ENCODE results near the gene KNOP1. TPM values are rescaled to one million over a fixed set of nuclear protein-coding genes. Genes with fewer than 3 reads are reported as not detected.

Gene KNOP1, protein sequence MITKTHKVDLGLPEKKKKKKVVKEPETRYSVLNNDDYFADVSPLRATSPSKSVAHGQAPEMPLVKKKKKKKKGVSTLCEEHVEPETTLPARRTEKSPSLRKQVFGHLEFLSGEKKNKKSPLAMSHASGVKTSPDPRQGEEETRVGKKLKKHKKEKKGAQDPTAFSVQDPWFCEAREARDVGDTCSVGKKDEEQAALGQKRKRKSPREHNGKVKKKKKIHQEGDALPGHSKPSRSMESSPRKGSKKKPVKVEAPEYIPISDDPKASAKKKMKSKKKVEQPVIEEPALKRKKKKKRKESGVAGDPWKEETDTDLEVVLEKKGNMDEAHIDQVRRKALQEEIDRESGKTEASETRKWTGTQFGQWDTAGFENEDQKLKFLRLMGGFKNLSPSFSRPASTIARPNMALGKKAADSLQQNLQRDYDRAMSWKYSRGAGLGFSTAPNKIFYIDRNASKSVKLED
- total RNA-seq (2014; rRNA removed) = 13.6 and 18.8 TPM in 2 replicates
- Bru-seq, nascent RNA = percentile 70 among the genes with signal in this experiment
- percentile 81 among the genes with signal in this experiment for BruChase-seq, experiment 1, labeled RNA remaining after a 6-hour chase
- BruChase-seq, experiment 2, labeled RNA remaining after a 2-hour chase = percentile 79 among the genes with signal in this experiment
- long read RNA-seq, full-length matches to known transcripts = 6 of 36 reads
- long read RNA-seq, partial matches to known transcripts = 18 of 36 reads
- long read RNA-seq, other reads (novel, unspliced or antisense) = 12 of 36 reads

DNA sequence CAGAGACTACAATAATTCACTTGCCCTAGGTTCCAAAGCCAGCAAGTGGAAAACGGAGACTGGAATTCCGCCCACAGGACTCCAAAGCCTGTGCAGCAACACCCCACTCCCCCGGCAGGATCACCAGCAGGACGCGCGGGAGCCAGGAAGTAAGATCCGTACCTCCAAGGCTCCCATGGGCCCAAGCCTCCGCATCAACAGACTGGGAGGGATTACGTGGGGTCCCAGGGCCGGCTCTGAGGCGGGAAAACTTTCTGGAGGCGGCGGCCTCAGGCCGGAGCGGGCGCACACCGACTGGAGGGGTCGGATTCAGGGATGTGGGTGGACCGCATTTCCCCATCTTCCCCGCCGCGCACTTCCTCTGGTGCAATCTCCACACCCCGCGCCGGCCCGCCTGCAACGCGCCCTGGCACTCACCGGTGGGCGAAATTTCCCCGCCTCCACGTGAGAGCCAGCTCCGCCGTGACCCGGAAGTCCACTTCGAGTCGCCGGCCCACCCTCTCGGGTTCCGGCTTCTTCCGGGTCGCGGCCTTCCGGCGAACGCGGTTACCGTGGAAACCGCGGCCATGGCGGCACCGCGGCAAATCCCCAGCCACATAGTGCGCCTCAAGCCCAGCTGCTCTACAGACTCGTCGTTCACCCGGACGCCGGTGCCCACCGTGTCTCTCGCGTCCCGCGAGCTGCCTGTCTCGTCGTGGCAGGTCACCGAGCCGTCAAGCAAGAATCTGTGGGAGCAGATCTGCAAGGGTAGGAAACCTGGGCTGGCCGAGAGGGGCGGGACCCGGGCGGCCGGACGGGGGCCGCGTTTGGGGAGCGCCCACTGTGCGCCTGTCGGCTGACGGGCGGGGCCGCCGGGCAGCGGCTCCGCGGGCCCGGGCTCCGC is at the start of gene KNOP1, which contains the start of gene IQCK:
Gene KNOP1, minus strand, starts transcription at position 487 of the 883 bp plus-strand sequence. CDS start 3,192 bp downstream, outside the sequence.
Gene IQCK, plus strand, starts transcription at position 531 of the 883 bp plus-strand sequence. Its CDS starts 36 bp downstream, at position 567.
- POLR2A ChIA-PET (ENCODE audit: unreplicated experiment) = no interaction called here
- intact Hi-C loops (cut with micrococcal nuclease) = loop anchor here (2.0 to 5.0 kb wide), 4 partner anchors 17 to 167 kb away; partner anchors contain the start of gene GPRC5B
- peaks cover 11% of the 10 kb centered on the region for H4K20me1 ChIP-seq (ENCODE audit: low read length)
- H3K4me2 ChIP-seq (ENCODE audit: low read length) = peak within 1 kb of the TSS; percentile 95
- no peaks in the 10 kb centered on the region for H3K9me2 ChIP-seq (replicated peaks; ENCODE audit: low read length)
- H3K27ac ChIP-seq (ENCODE audit: low read length) = peak within 1 kb of the TSS; percentile 73
- H3K4me3 ChIP-seq (ENCODE audit: low read length) = peak within 1 kb of the TSS; percentile 97
- peaks cover 10% of the 10 kb centered on the region; the same call in 1 of the 2 replicates for H3K36me3 ChIP-seq (ENCODE audit: low read depth, low read length)
- DNase-seq (peak; percentile 77), ATAC-seq (peak; percentile 83)
- H3K27me3 ChIP-seq (ENCODE audit: low read length) = no peaks in the 10 kb centered on the region
- TF ChIP-seq EZH2phosphoT487 (IDR thresholded peaks at IDR 0.05; ENCODE audit: borderline replicate concordance, low read length) = no peak
- no peak for TF ChIP-seq EZH2 (IDR thresholded peaks at IDR 0.05; ENCODE audit: low read length, unreplicated experiment)
- TF ChIP-seq, protein P1, sequence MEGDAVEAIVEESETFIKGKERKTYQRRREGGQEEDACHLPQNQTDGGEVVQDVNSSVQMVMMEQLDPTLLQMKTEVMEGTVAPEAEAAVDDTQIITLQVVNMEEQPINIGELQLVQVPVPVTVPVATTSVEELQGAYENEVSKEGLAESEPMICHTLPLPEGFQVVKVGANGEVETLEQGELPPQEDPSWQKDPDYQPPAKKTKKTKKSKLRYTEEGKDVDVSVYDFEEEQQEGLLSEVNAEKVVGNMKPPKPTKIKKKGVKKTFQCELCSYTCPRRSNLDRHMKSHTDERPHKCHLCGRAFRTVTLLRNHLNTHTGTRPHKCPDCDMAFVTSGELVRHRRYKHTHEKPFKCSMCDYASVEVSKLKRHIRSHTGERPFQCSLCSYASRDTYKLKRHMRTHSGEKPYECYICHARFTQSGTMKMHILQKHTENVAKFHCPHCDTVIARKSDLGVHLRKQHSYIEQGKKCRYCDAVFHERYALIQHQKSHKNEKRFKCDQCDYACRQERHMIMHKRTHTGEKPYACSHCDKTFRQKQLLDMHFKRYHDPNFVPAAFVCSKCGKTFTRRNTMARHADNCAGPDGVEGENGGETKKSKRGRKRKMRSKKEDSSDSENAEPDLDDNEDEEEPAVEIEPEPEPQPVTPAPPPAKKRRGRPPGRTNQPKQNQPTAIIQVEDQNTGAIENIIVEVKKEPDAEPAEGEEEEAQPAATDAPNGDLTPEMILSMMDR (conservative IDR thresholded peaks at IDR 0.05; ENCODE audit: low read depth, low read length) = no peak
- peak within 1 kb of the TSS; percentile 97 for H3K9ac ChIP-seq (ENCODE audit: low read length)
- peaks cover 22% of the 10 kb centered on the region for H3K4me1 ChIP-seq (ENCODE audit: insufficient read depth, low read length)
- peak within 1 kb of the TSS; percentile 96 for H2AFZ ChIP-seq (ENCODE audit: low read length)
- H3K79me2 ChIP-seq (ENCODE audit: low read length) = peaks cover 69% of the 10 kb centered on the region
- TSS peak; percentile 56 for BruUV-seq (replicated peaks)
- CTCF ChIA-PET = no interaction called here
- no peaks in the 10 kb centered on the region for H3F3A ChIP-seq (ENCODE audit: low read length, unreplicated experiment)
- no peaks in the 10 kb centered on the region for H3K9me3 ChIP-seq (ENCODE audit: low read length)

DNA sequence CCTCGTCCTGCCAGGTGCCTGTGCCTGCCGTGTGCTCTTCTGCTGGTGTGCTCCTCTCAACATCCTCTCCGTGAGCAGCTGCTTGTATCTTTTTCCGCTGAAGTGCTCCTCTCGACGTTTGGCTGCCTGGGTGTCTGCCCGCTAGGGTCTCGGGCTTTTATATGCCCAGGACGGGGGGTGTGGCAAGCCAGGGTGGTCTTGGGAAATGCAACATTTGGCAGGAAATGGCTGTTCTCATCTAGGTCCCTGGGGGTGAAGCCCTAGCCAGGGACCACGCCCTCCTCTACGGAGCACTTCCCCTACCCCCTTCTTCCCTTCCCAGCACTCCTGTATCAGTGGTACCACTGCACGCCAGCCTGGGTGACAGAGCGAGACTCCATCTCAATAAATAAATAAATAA is 49.5 kb upstream of the KNOP1 start:
- ChIA-PET POLR2A (ENCODE audit: unreplicated experiment) (no interaction called here), CTCF (no interaction called here)
- BruUV-seq (replicated peaks) = no TSS peak
- Histone ChIP-seq H3K9ac (ENCODE audit: low read length) (no peak overlapping the region), H3K79me2 (ENCODE audit: low read length) (no peaks in the 10 kb centered on the region), H3K36me3 (ENCODE audit: low read depth, low read length) (no peaks in the 10 kb centered on the region), H3K4me1 (ENCODE audit: insufficient read depth, low read length) (no peaks in the 10 kb centered on the region), H3K9me2 (replicated peaks; ENCODE audit: low read length) (no peaks in the 10 kb centered on the region), H3K4me3 (ENCODE audit: low read length) (no peak overlapping the region), H3K4me2 (ENCODE audit: low read length) (no peak overlapping the region), H4K20me1 (ENCODE audit: low read length) (no peaks in the 10 kb centered on the region), H3K9me3 (ENCODE audit: low read length) (no peaks in the 10 kb centered on the region), H3F3A (ENCODE audit: low read length, unreplicated experiment) (no peaks in the 10 kb centered on the region), H3K27ac (ENCODE audit: low read length) (no peak overlapping the region), H2AFZ (ENCODE audit: low read length) (no peak overlapping the region), H3K27me3 (ENCODE audit: low read length) (no peaks in the 10 kb centered on the region)
- DNase-seq (no peak), ATAC-seq (no peak)
- no peak for TF ChIP-seq EZH2 (IDR thresholded peaks at IDR 0.05; ENCODE audit: low read length, unreplicated experiment)
- TF ChIP-seq EZH2phosphoT487 (IDR thresholded peaks at IDR 0.05; ENCODE audit: borderline replicate concordance, low read length) = no peak
- TF ChIP-seq, protein P1 (conservative IDR thresholded peaks at IDR 0.05; ENCODE audit: low read depth, low read length) = no peak
- intact Hi-C loops (cut with micrococcal nuclease) = no loop called here

All from PC-3 (cell line).